Pancreas (tissue), 10 donors: ENCODE results near the gene CRYAA. TPM values are rescaled to one million over a fixed set of nuclear protein-coding genes. Genes with fewer than 3 reads are reported as not detected.
A peak's percentile ranks its signal among the peaks of the same experiment; 100 is the strongest.

Experiments used
- ATAC-seq, 4 donors: fragments of 200-7000 bp; cut with Tn5 transposase; one replicate each; pipeline versions ENCODE4 v1.8.0 to v1.9.1; 2020; ENCODE audit warnings: mild to moderate bottlenecking in 4 of 4, moderate library complexity in 4 of 4
- DNase-seq, 6 donors: peaks; one replicate each; pipeline ENCODE4 v3.0.0-alpha.2; 2020
- FAIRE-seq: peaks from 2 replicates; lab custom pipeline; 2012; peaks lifted over from hg19 to GRCh38; lab: Jason Lieb, UNC
- H3K27ac ChIP-seq, 4 donors: fragments of 200-600 bp; sonication (generic); 1 replicate in 3 of 4; 2 replicates in 1 of 4; pipeline versions ENCODE4 v1.5.0 to v1.8.0; 2020
- H3K27me3 ChIP-seq, 4 donors: fragments of 200-600 bp; one replicate each; pipeline ENCODE4 v1.8.0; 2021
- H3K36me3 ChIP-seq, 3 donors: fragments of 200-600 bp; sonication (generic) in 1 of 3; one replicate each; pipeline versions ENCODE4 v1.5.0 to v1.8.0; 2020 to 2021
- H3K4me1 ChIP-seq, 3 donors: fragments of 200-600 bp; one replicate each; pipeline ENCODE4 v1.8.0; 2021
- H3K4me3 ChIP-seq, 4 donors: fragments of 200-600 bp; sonication (generic) in 2 of 4; one replicate each; pipeline versions ENCODE4 v1.5.0 to v1.8.0; 2020 to 2021
- H3K9me3 ChIP-seq, 4 donors: fragments of 200-600 bp; one replicate each; pipeline ENCODE4 v1.8.0; 2021
- CTCF ChIP-seq, 4 donors: fragments of 200-600 bp; sonication (generic) in 3 of 4; IDR thresholded peaks; one replicate each; pipeline versions ENCODE4 v1.5.0 to v1.8.0; 2021; ENCODE audit warnings: antibody characterized with exemption in 4 of 4
- WGBS, 2 donors: extraction: QIAGEN DNeasy Blood & Tissue Kit; methylation state at CpG; one replicate each; pipeline ENCODE4 v1.1.7; 2013; 5-methylcytosine and 5-hydroxymethylcytosine counted together
- intact Hi-C, 3 donors: fragments of 100-400 bp; cut with DNase I; formaldehyde crosslinking; loops; one replicate each; pipeline versions ENCODE4 v1.11.1 to v1.14.2; 2022
- polyA plus RNA-seq, 2 donors: library from polyadenylated mRNA; stranded (reverse); fragments of 200-250 nt; gene quantifications; one replicate each; pipeline ENCODE4 v1.2.3, GENCODE V29; 2013
- total RNA-seq, 6 donors: library from RNA; stranded (reverse); fragmentation: NEBNext Ultra II Directional in 4 of 6; extraction: Animal tissue kit (Norgen Biotek cat#: 25700) in 4 of 6; gene quantifications; one replicate each; pipeline versions ENCODE4 v1.2.1 to v1.2.4, GENCODE V29; 2021 to 2023
- donor health status: healthy with polysubstance abuse.
- donor health status: DM: no; HTN: no; CAD: no; lungs with moderate emphysema.
- donor health status: DM: no; HTN: no; CAD: no.
- donor health status: control.
- donor health status: control.
- donor health status: Bipolar disorder and iron deficiency.
- donor health status: DM: yes; HTN: yes; CAD: no.
- donor health status: DM: no; HTN: no; CAD: no.
- donor health status: DM: no; HTN: no; CAD: no.
- donor health status: DM: yes; HTN: yes; CAD: no.

The CRYAA gene
- total and polyA plus RNA-seq, 8 donors: not detected

- Histone ChIP-seq H3K4me1 (no peaks in the 10 kb centered on the region), H3K4me3 (no peak overlapping the region), H3K27ac (no peak overlapping the region), H3K36me3 (no peaks in the 10 kb centered on the region), H3K27me3 (no peaks in the 10 kb centered on the region), H3K9me3 (no peaks in the 10 kb centered on the region)
- ATAC-seq (no peak), FAIRE-seq (no peak), DNase-seq (peak in 2 of 6 donors; percentile 9 to 35)
- TF ChIP-seq CTCF (IDR thresholded peaks at IDR 0.05): no peak
- WGBS, 2 donors: 70 to 83% methylated on average over 8 of the region's 8 CpGs
- intact Hi-C loops: no loop called here
These were observed 23.8 kb downstream of the CRYAA start for GRCh38 chr21:43192501-43193081.

- DNase-seq (peak in 1 of 6 donors; percentile 2), ATAC-seq (no peak), FAIRE-seq (no peak)
- no peak for TF ChIP-seq CTCF (IDR thresholded peaks at IDR 0.05)
- Histone ChIP-seq H3K36me3 (no peaks in the 10 kb centered on the region), H3K27ac (no peak overlapping the region), H3K9me3 (no peaks in the 10 kb centered on the region), H3K4me3 (no peak overlapping the region), H3K4me1 (no peaks in the 10 kb centered on the region), H3K27me3 (no peaks in the 10 kb centered on the region)
- intact Hi-C loops: no loop called here
- WGBS, 2 donors: 82 to 83% methylated on average over 7 to 10 of the region's 11 CpGs
These were observed 24.4 kb downstream of the CRYAA start for GRCh38 chr21:43193088-43193650.

GRCh38 chr21:43193651-43194302 lies 25.0 kb downstream of the CRYAA start:
- no peak overlapping the region for H3K27ac ChIP-seq
- TF ChIP-seq CTCF (IDR thresholded peaks at IDR 0.05): no peak
- H3K36me3 ChIP-seq: no peaks in the 10 kb centered on the region
- no peak overlapping the region for H3K4me3 ChIP-seq
- DNase-seq: peak in 2 of 6 donors; percentile 7 to 55
- H3K4me1 ChIP-seq: no peaks in the 10 kb centered on the region
- FAIRE-seq: no peak
- peak in 3 of 4 donors; percentile 29 to 59 (median 48) for ATAC-seq
- H3K27me3 ChIP-seq: no peaks in the 10 kb centered on the region
- H3K9me3 ChIP-seq: no peaks in the 10 kb centered on the region
- intact Hi-C loops: no loop called here
- 71 to 80% methylated on average over 19 of the region's 19 CpGs for WGBS, 2 donors

- Histone ChIP-seq H3K27ac (no peak overlapping the region), H3K9me3 (no peaks in the 10 kb centered on the region), H3K36me3 (no peaks in the 10 kb centered on the region), H3K4me1 (no peaks in the 10 kb centered on the region), H3K4me3 (no peak overlapping the region), H3K27me3 (no peaks in the 10 kb centered on the region)
- intact Hi-C loops: no loop called here
- DNase-seq (peak in 2 of 6 donors; percentile 6 to 48), FAIRE-seq (no peak), ATAC-seq (no peak)
- TF ChIP-seq CTCF (IDR thresholded peaks at IDR 0.05): no peak
- 66 to 81% methylated on average over 23 of the region's 23 CpGs for WGBS, 2 donors
These were observed 25.7 kb downstream of the CRYAA start for GRCh38 chr21:43194303-43195120.
